Breast epithelium (tissue), 4 donors: ENCODE results near the gene GLCCI1. TPM values are rescaled to one million over a fixed set of nuclear protein-coding genes. Genes with fewer than 3 reads are reported as not detected.
"Not testable (repeated sequence)": the region's sequence is repeated elsewhere in the genome, so short reads cannot be mapped to it uniquely, and the experiment has no call there.

Source experiments
- DNase-seq, 2 donors: peaks; one replicate each; pipeline ENCODE4 v3.0.0-alpha.2; 2019; ENCODE audit warnings: low spot score in 2 of 2
- H3K27ac ChIP-seq, 2 donors: fragments of 200-600 bp; sonication (generic) in 1 of 2; one replicate each; pipeline ENCODE4 v1.5.1; 2016 to 2019; ENCODE audit warnings: mild to moderate bottlenecking in 1 of 2
- H3K27me3 ChIP-seq, 2 donors: fragments of 200-600 bp; sonication (generic) in 1 of 2; one replicate each; pipeline versions ENCODE4 v1.5.1 to v1.6.0; 2017 to 2019; ENCODE audit warnings: control low read depth in 1 of 2, mild to moderate bottlenecking in 1 of 2
- H3K36me3 ChIP-seq: fragments of 200-600 bp; one replicate; pipeline ENCODE4 v1.5.1; 2019
- H3K4me1 ChIP-seq, 2 donors: fragments of 200-600 bp; sonication (generic); one replicate each; pipeline ENCODE4 v1.5.1; 2016 to 2019; ENCODE audit warnings: control low read depth in 1 of 2
- H3K4me3 ChIP-seq, 3 donors: fragments of 200-600 bp; sonication (generic); 1 replicate in 2 of 3; 2 replicates in 1 of 3; pipeline ENCODE4 v1.5.1; 2016 to 2019; ENCODE audit warnings: mild to moderate bottlenecking in 3 of 3, moderate library complexity in 2 of 3
- H3K9me3 ChIP-seq, 2 donors: fragments of 200-600 bp; sonication (generic) in 1 of 2; one replicate each; pipeline ENCODE4 v1.5.1; 2016 to 2019; ENCODE audit warnings: control low read depth in 1 of 2
- CTCF ChIP-seq, 3 donors: fragments of 450-650 bp; IDR thresholded peaks; one replicate each; pipeline ENCODE4 v1.5.1; 2016 to 2017; ENCODE audit warnings: antibody characterized with exemption in 3 of 3, mild to moderate bottlenecking in 3 of 3, moderate library complexity in 3 of 3
- POLR2A ChIP-seq: fragments of 450-650 bp; IDR thresholded peaks from one replicate; pipeline ENCODE4 v1.6.1; 2016; ENCODE audit warnings: antibody characterized with exemption, mild to moderate bottlenecking, moderate library complexity
- POLR2AphosphoS5 ChIP-seq, 3 donors: sonication (generic); formaldehyde crosslinking; IDR thresholded peaks; one replicate each; pipeline ENCODE4 v1.6.1; 2017; ENCODE audit warnings: antibody characterized with exemption in 3 of 3
- intact Hi-C: fragments of 100-400 bp; cut with DNase I; formaldehyde crosslinking; loops from one replicate; pipeline ENCODE4 v1.15.1; 2023; ENCODE audit warnings: low total_unique reads
- total RNA-seq, 3 donors: library from RNA; depleted of rRNA; stranded (reverse); fragments of >200 nt; gene quantifications; one replicate each; pipeline ENCODE4 v1.1.0, GENCODE V29; 2016

GLCCI1 gene
- total RNA-seq, 3 donors from 2014 or later = 11.7 to 29.1 (median 18.4) TPM

GRCh38 chr7:8052824-8053223 is 84.2 kb downstream of the GLCCI1 start:
- TF ChIP-seq POLR2AphosphoS5 (IDR thresholded peaks at IDR 0.05) = no peak
- TF ChIP-seq CTCF (IDR thresholded peaks at IDR 0.05) = no peak
- TF ChIP-seq POLR2A = no peak
- Histone ChIP-seq H3K27me3 (no peaks in the 10 kb centered on the region), H3K9me3 (no peaks in the 10 kb centered on the region), H3K4me1 (no peaks in the 10 kb centered on the region), H3K4me3 (no peak overlapping the region), H3K27ac (no peak overlapping the region), H3K36me3 (no peaks in the 10 kb centered on the region)
- DNase-seq = no peak
- intact Hi-C loops = no loop called here

DNA sequence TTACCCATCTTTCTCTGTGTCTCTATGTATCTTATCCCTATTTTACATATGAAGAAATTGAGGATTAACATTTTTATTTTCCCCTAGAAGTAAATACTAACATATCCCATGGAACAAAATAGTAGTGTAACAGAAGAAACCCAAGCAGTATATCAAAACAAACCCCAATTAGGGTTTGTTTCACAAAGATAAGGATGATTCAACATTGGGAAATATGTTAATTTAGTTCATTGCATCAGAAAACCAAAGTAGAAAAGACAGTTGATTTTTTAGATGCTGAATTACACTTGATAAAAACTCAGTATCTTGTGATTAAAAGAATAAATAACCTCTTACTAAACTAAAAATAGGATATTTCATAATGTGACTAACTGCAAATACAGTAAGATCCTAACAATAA is 87.8 kb downstream of the GLCCI1 start:
- intact Hi-C loops = no loop called here

GRCh38 chr7:8057566-8057965 is 89.0 kb downstream of the GLCCI1 start:
- TF ChIP-seq CTCF (IDR thresholded peaks at IDR 0.05) (no peak), POLR2A (no peak), POLR2AphosphoS5 (IDR thresholded peaks at IDR 0.05) (no peak)
- no peaks in the 10 kb centered on the region for H3K4me1 ChIP-seq
- intact Hi-C loops = no loop called here
- no peak overlapping the region for H3K4me3 ChIP-seq
- H3K9me3 ChIP-seq = no peaks in the 10 kb centered on the region
- no peak overlapping the region for H3K27ac ChIP-seq
- H3K36me3 ChIP-seq = no peaks in the 10 kb centered on the region
- no peak for DNase-seq
- H3K27me3 ChIP-seq = no peaks in the 10 kb centered on the region

More for the DNA sequence above, 87.8 kb downstream of the GLCCI1 start:
- no peak overlapping the region for H3K4me3 ChIP-seq
- no peaks in the 10 kb centered on the region for H3K9me3 ChIP-seq
- no peaks in the 10 kb centered on the region for H3K27me3 ChIP-seq
- no peak overlapping the region for H3K27ac ChIP-seq
- H3K4me1 ChIP-seq = no peaks in the 10 kb centered on the region
- DNase-seq = no peak
- H3K36me3 ChIP-seq = no peaks in the 10 kb centered on the region
- no peak for TF ChIP-seq CTCF (IDR thresholded peaks at IDR 0.05)
- no peak for TF ChIP-seq POLR2AphosphoS5 (IDR thresholded peaks at IDR 0.05)
- TF ChIP-seq POLR2A = no peak

- no peaks in the 10 kb centered on the region for H3K27me3 ChIP-seq
- intact Hi-C loops = no loop called here
- no peaks in the 10 kb centered on the region for H3K4me1 ChIP-seq
- H3K27ac ChIP-seq = no peak overlapping the region
- DNase-seq = no peak
- H3K9me3 ChIP-seq = no peaks in the 10 kb centered on the region
- no peak for TF ChIP-seq POLR2A
- no peak for TF ChIP-seq POLR2AphosphoS5 (IDR thresholded peaks at IDR 0.05)
- no peak overlapping the region for H3K4me3 ChIP-seq
- no peaks in the 10 kb centered on the region for H3K36me3 ChIP-seq
Measured at GRCh38 chr7:8058322-8058721, 89.7 kb downstream of the GLCCI1 start.

GRCh38 chr7:8058852-8059251 is 90.3 kb downstream of the GLCCI1 start:
- H3K4me3 ChIP-seq = no peak overlapping the region
- no peak overlapping the region for H3K27ac ChIP-seq
- intact Hi-C loops = no loop called here
- no peaks in the 10 kb centered on the region for H3K27me3 ChIP-seq
- no peaks in the 10 kb centered on the region for H3K36me3 ChIP-seq
- H3K9me3 ChIP-seq = no peaks in the 10 kb centered on the region
- DNase-seq = no peak
- TF ChIP-seq CTCF (IDR thresholded peaks at IDR 0.05) (no peak), POLR2A (no peak), POLR2AphosphoS5 (IDR thresholded peaks at IDR 0.05) (no peak)
- no peaks in the 10 kb centered on the region for H3K4me1 ChIP-seq

DNA sequence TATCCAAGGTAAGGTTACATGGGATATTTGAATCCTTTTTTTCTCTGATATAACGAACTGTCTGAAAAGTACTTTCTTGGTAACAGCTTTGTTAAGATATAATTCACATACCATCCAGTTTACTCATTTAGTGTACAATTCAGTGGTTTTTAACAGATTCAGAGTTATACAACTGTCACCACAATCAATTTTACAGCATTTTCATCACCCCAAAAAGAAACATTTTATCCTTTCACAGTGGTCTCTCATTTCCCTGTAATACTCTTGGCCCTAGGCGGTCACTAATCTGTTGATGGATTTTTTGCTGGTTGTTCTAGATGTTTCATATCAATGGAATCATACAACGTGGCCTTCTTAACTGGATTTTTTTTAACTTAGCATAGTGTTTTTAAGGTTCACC is 91.6 kb downstream of the GLCCI1 start:
- H3K36me3 ChIP-seq = no peaks in the 10 kb centered on the region
- no peak overlapping the region for H3K27ac ChIP-seq
- intact Hi-C loops = no loop called here
- TF ChIP-seq CTCF (IDR thresholded peaks at IDR 0.05) (no peak), POLR2AphosphoS5 (IDR thresholded peaks at IDR 0.05) (no peak), POLR2A (no peak)
- no peaks in the 10 kb centered on the region for H3K9me3 ChIP-seq
- no peaks in the 10 kb centered on the region for H3K27me3 ChIP-seq
- DNase-seq = no peak
- H3K4me1 ChIP-seq = no peaks in the 10 kb centered on the region
- no peak overlapping the region for H3K4me3 ChIP-seq

GRCh38 chr7:8063300-8063699 is 94.7 kb downstream of the GLCCI1 start:
- H3K27ac ChIP-seq, DNase-seq, H3K36me3 ChIP-seq, intact Hi-C loops, H3K4me1 ChIP-seq, H3K9me3 ChIP-seq, H3K4me3 ChIP-seq, H3K27me3 ChIP-seq: not testable (repeated sequence)
